ENCODE measurements around the gene DLX2.
"Not testable (repeated sequence)": the region's sequence is repeated elsewhere in the genome, so short reads cannot be mapped to it uniquely, and the experiment has no call there.

The DLX2 gene

GRCh38 chr2:172074254-172074653 lies 28.4 kb downstream of the DLX2 start:
- no peak overlapping the region for H3K27ac ChIP-seq
- TF ChIP-seq, protein P1, sequence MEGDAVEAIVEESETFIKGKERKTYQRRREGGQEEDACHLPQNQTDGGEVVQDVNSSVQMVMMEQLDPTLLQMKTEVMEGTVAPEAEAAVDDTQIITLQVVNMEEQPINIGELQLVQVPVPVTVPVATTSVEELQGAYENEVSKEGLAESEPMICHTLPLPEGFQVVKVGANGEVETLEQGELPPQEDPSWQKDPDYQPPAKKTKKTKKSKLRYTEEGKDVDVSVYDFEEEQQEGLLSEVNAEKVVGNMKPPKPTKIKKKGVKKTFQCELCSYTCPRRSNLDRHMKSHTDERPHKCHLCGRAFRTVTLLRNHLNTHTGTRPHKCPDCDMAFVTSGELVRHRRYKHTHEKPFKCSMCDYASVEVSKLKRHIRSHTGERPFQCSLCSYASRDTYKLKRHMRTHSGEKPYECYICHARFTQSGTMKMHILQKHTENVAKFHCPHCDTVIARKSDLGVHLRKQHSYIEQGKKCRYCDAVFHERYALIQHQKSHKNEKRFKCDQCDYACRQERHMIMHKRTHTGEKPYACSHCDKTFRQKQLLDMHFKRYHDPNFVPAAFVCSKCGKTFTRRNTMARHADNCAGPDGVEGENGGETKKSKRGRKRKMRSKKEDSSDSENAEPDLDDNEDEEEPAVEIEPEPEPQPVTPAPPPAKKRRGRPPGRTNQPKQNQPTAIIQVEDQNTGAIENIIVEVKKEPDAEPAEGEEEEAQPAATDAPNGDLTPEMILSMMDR (conservative IDR thresholded peaks at IDR 0.05), result no peak

DNA sequence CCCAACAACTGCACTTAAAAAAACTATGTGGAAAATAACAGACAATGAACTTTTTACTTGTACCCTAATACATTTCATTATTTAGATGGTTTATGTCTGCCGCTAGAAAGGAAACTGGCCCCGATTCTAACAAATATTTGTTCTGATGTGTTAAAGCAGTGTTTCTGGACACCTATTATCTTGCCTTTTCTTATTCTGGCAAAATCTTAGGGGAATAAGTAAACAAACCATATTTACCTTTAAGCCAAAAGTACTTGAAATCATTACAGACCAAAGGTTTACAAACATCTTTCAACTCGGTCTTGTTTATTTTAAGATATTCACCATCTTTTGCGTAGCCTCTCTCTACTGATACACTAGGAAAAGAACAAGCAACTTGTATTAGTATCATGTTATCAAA lies 29.2 kb downstream of the DLX2 start:
- TF ChIP-seq, protein P1 (conservative IDR thresholded peaks at IDR 0.05), result no peak
- H3K27ac ChIP-seq, result no peak overlapping the region

DNA sequence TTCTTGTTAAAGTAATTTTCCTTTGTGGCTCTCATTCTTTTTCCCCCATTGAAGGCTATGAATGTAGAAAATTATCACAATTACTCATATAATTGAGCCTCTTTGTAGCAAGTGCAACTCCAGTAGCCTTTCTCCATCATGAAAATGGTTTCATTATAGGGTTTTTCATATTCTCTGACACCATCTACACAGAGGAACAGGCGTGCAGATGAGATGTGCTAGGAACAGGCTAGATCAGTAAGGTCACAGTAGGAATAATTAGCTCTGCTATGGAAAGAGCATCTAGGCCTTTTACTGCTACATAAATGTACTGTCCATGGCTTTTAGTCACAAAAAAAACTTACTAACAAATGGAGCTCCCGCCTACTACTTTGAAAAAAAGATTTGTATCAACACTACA lies 30.0 kb downstream of the DLX2 start:
- TF ChIP-seq, protein P1 (conservative IDR thresholded peaks at IDR 0.05), result no peak
- H3K27ac ChIP-seq, result no peak overlapping the region

DNA sequence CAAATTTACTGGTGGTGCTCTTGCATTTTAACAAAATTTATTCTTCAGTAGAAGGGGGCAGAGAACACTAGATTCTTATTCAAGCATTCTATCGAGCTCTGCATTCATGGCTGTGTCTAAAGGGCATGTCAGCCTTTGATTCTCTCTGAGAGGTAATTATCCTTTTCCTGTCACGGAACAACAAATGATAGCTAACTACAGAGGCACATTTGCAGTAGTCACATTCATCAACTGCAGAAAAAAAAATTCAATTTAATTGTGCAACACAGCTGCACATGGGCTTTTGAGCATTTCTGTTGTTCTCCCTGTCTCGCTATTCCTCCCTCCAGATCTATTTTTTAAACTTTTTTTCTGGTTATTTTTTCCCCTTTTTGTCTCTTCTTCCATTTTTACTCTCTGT lies 30.4 kb downstream of the DLX2 start:
- TF ChIP-seq, protein P1 (conservative IDR thresholded peaks at IDR 0.05), result no peak
- no peak overlapping the region for H3K27ac ChIP-seq

GRCh38 chr2:172070936-172071335 lies 31.8 kb downstream of the DLX2 start:
- TF ChIP-seq, protein P1 (conservative IDR thresholded peaks at IDR 0.05), result no peak

GRCh38 chr2:172067905-172068304 lies 34.8 kb downstream of the DLX2 start:
- H3K27ac ChIP-seq, result not testable (repeated sequence)

More at GRCh38 chr2:172070936-172071335, 31.8 kb downstream of the DLX2 start:
- no peak overlapping the region for H3K27ac ChIP-seq

- TF ChIP-seq, protein P1 (conservative IDR thresholded peaks at IDR 0.05), result no peak
- H3K27ac ChIP-seq, result no peak overlapping the region
Measured at GRCh38 chr2:172066394-172066886, 36.3 kb downstream of the DLX2 start.

GRCh38 chr2:172065111-172065510 lies 37.6 kb downstream of the DLX2 start:
- TF ChIP-seq, protein P1 (conservative IDR thresholded peaks at IDR 0.05), result no peak

More at GRCh38 chr2:172065111-172065510, 37.6 kb downstream of the DLX2 start:
- no peak overlapping the region for H3K27ac ChIP-seq
